HepG2 (cell line): ENCODE data around the gene SLC13A5. TPM values are rescaled to one million over a fixed set of nuclear protein-coding genes. Genes with fewer than 3 reads are reported as not detected.

Experiments used
- ATAD3A ChIP-seq: sonication (generic); formaldehyde crosslinking; IDR thresholded peaks from 2 replicates; pipeline ENCODE4 v1.4.0; 2020; ENCODE audit warnings: missing genetic modification reagents
- GABPA ChIP-seq, 2 experiments: IDR thresholded peaks; 2 replicates each; pipeline ENCODE4 v1.6.1; 2011 to 2016; ENCODE audit warnings: low read depth in 2 of 2, low read length in 1 of 2, missing biosample characterization in 1 of 2, missing genetic modification characterization in 1 of 2
- KIAA2018 ChIP-seq: sonication (generic); formaldehyde crosslinking; IDR thresholded peaks from 2 replicates; pipeline ENCODE4 v1.5.0; 2020; ENCODE audit warnings: mild to moderate bottlenecking, missing genetic modification reagents, borderline replicate concordance
- PRMT3 ChIP-seq: sonication (generic); formaldehyde crosslinking; IDR thresholded peaks from 2 replicates; pipeline ENCODE4 v1.8.1; 2022; ENCODE audit warnings: low read depth, mild to moderate bottlenecking, moderate library complexity, missing genetic modification reagents, borderline replicate concordance
- RBM39 ChIP-seq: fragments of 200-400 bp; formaldehyde crosslinking; IDR thresholded peaks from one replicate; pipeline ENCODE4 v1.6.1; 2018; ENCODE audit warnings: antibody characterized with exemption, mild to moderate bottlenecking, low read depth, low read length; ENCODE audit not compliant: poor library complexity, severe bottlenecking
- polyA plus RNA-seq, 8 experiments: library from polyadenylated mRNA; depleted of rRNA in 3 of 8; stranded (reverse) in 7 of 8; unstranded in 1 of 8; fragments of >200 nt; fragmentation: Illumina TruSeq in 4 of 8; extraction: Trizol in 4 of 8; gene quantifications; 2 replicates each; pipeline versions ENCODE4 v1.2.1 to v1.2.3, GENCODE V29; 2011 to 2016; ENCODE audit warnings: low read depth in 4 of 8, missing spikeins in 1 of 8, mixed read lengths in 1 of 8; ENCODE audit not compliant: insufficient read depth in 1 of 8
- total RNA-seq, 5 experiments: library from RNA; depleted of rRNA; stranded (reverse); fragments of >200 nt; fragmentation: Illumina TruSeq; extraction: Trizol; gene quantifications; 2 replicates each; pipeline ENCODE4 v1.2.3, GENCODE V29; 2016; ENCODE audit warnings: low read depth in 1 of 5
- TF ChIP-seq, protein P1 (sequence below): sonication (generic); formaldehyde crosslinking; IDR thresholded peaks from 2 replicates; pipeline ENCODE4 v1.5.0; 2020; ENCODE audit warnings: missing genetic modification reagents
- TF ChIP-seq, protein P2 (sequence below): sonication (generic); formaldehyde crosslinking; IDR thresholded peaks from 2 replicates; pipeline ENCODE4 v1.4.0; 2020; ENCODE audit warnings: mild to moderate bottlenecking, missing genetic modification reagents, borderline replicate concordance
- TF ChIP-seq, protein P3 (sequence below): sonication (generic); formaldehyde crosslinking; IDR thresholded peaks from 2 replicates; pipeline ENCODE4 v1.4.0; 2020; ENCODE audit warnings: missing genetic modification reagents, borderline replicate concordance

Gene SLC13A5
- total and polyA plus RNA-seq, 2 of the 13 experiments (the other 11 are each of a cell fraction or from before 2014, with no cell fraction given) = 42.8 to 310 TPM

- TF ChIP-seq, protein P1, sequence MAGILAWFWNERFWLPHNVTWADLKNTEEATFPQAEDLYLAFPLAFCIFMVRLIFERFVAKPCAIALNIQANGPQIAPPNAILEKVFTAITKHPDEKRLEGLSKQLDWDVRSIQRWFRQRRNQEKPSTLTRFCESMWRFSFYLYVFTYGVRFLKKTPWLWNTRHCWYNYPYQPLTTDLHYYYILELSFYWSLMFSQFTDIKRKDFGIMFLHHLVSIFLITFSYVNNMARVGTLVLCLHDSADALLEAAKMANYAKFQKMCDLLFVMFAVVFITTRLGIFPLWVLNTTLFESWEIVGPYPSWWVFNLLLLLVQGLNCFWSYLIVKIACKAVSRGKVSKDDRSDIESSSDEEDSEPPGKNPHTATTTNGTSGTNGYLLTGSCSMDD (CRISPR knock-in tag) = no peak
- TF ChIP-seq, protein P2, sequence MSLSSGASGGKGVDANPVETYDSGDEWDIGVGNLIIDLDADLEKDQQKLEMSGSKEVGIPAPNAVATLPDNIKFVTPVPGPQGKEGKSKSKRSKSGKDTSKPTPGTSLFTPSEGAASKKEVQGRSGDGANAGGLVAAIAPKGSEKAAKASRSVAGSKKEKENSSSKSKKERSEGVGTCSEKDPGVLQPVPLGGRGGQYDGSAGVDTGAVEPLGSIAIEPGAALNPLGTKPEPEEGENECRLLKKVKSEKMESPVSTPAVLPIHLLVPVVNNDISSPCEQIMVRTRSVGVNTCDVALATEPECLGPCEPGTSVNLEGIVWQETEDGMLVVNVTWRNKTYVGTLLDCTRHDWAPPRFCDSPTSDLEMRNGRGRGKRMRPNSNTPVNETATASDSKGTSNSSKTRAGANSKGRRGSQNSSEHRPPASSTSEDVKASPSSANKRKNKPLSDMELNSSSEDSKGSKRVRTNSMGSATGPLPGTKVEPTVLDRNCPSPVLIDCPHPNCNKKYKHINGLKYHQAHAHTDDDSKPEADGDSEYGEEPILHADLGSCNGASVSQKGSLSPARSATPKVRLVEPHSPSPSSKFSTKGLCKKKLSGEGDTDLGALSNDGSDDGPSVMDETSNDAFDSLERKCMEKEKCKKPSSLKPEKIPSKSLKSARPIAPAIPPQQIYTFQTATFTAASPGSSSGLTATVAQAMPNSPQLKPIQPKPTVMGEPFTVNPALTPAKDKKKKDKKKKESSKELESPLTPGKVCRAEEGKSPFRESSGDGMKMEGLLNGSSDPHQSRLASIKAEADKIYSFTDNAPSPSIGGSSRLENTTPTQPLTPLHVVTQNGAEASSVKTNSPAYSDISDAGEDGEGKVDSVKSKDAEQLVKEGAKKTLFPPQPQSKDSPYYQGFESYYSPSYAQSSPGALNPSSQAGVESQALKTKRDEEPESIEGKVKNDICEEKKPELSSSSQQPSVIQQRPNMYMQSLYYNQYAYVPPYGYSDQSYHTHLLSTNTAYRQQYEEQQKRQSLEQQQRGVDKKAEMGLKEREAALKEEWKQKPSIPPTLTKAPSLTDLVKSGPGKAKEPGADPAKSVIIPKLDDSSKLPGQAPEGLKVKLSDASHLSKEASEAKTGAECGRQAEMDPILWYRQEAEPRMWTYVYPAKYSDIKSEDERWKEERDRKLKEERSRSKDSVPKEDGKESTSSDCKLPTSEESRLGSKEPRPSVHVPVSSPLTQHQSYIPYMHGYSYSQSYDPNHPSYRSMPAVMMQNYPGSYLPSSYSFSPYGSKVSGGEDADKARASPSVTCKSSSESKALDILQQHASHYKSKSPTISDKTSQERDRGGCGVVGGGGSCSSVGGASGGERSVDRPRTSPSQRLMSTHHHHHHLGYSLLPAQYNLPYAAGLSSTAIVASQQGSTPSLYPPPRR (CRISPR knock-in tag) = no peak
- TF ChIP-seq GABPA (IDR thresholded peaks at IDR 0.05; ENCODE audit: low read depth, low read length) (peak; percentile 67), GABPA (CRISPR knock-in tag; IDR thresholded peaks at IDR 0.05; ENCODE audit: low read depth) (peak; percentile 88), PRMT3 (no peak), RBM39 (peak; percentile 67), ATAD3A (CRISPR knock-in tag) (no peak), KIAA2018 (CRISPR knock-in tag) (peak; percentile 82; the same call in 1 of the 2 replicates)
- TF ChIP-seq, protein P3, sequence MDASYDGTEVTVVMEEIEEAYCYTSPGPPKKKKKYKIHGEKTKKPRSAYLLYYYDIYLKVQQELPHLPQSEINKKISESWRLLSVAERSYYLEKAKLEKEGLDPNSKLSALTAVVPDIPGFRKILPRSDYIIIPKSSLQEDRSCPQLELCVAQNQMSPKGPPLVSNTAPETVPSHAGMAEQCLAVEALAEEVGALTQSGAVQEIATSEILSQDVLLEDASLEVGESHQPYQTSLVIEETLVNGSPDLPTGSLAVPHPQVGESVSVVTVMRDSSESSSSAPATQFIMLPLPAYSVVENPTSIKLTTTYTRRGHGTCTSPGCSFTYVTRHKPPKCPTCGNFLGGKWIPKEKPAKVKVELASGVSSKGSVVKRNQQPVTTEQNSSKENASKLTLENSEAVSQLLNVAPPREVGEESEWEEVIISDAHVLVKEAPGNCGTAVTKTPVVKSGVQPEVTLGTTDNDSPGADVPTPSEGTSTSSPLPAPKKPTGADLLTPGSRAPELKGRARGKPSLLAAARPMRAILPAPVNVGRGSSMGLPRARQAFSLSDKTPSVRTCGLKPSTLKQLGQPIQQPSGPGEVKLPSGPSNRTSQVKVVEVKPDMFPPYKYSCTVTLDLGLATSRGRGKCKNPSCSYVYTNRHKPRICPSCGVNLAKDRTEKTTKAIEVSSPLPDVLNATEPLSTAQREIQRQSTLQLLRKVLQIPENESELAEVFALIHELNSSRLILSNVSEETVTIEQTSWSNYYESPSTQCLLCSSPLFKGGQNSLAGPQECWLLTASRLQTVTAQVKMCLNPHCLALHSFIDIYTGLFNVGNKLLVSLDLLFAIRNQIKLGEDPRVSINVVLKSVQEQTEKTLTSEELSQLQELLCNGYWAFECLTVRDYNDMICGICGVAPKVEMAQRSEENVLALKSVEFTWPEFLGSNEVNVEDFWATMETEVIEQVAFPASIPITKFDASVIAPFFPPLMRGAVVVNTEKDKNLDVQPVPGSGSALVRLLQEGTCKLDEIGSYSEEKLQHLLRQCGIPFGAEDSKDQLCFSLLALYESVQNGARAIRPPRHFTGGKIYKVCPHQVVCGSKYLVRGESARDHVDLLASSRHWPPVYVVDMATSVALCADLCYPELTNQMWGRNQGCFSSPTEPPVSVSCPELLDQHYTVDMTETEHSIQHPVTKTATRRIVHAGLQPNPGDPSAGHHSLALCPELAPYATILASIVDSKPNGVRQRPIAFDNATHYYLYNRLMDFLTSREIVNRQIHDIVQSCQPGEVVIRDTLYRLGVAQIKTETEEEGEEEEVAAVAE (CRISPR knock-in tag) = peak; percentile 60; the same call in 1 of the 2 replicates
Observed at GRCh38 chr17:6640536-6641246, 72.5 kb downstream of the SLC13A5 start, which contains the start of the genes KIAA0753 and TXNDC17 (continued).
